ENCODE data around the gene GJD4. TPM values are rescaled to one million over a fixed set of nuclear protein-coding genes. Genes with fewer than 3 reads are reported as not detected.
A peak's percentile ranks its signal among the peaks of the same experiment; 100 is the strongest.

GJD4 gene
- total and polyA plus RNA-seq, 4 donors = not detected

DNA sequence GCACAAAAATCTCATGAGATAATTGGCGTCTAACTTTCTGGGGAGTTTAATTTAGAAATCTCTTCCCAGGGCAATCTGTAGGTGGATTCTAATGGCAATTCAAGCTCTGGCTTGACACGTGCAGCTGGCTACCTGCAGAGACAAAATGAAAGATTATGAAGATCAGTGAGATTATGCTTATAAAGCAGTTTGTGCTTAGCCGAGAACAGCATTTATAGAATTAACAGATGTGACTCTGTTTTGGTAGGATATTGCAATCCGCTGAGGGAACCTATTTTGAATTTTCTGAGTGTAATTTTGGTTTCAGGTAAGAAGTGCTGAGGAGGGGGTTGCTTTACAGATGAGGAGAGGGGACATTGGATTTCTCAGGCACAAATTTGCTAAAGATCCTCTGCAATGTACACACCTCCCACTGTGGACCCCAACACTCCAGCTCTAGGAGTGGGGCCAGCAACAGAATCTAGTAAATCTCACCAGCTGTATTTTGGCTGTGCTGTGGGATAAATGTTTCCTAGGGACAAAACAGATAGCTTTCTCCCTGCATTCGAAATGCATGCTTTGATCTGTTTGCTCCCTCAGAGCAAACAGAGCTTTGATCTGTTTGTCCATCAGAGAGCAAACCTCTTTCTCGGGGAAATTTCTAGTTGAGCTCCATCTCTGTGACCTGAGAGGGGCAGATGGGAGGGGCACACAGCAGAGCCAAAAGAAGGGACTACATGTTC is 7.4 kb downstream of the GJD4 start (continued):
- TF ChIP-seq, protein P1, sequence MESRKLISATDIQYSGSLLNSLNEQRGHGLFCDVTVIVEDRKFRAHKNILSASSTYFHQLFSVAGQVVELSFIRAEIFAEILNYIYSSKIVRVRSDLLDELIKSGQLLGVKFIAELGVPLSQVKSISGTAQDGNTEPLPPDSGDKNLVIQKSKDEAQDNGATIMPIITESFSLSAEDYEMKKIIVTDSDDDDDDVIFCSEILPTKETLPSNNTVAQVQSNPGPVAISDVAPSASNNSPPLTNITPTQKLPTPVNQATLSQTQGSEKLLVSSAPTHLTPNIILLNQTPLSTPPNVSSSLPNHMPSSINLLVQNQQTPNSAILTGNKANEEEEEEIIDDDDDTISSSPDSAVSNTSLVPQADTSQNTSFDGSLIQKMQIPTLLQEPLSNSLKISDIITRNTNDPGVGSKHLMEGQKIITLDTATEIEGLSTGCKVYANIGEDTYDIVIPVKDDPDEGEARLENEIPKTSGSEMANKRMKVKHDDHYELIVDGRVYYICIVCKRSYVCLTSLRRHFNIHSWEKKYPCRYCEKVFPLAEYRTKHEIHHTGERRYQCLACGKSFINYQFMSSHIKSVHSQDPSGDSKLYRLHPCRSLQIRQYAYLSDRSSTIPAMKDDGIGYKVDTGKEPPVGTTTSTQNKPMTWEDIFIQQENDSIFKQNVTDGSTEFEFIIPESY (IDR thresholded peaks at IDR 0.05) = no peak
- TF ChIP-seq FOXA1 (IDR thresholded peaks at IDR 0.05) = no peak
- no peak for TF ChIP-seq EGR1 (IDR thresholded peaks at IDR 0.05; ENCODE audit: low read depth in 2 of 2)
- peak; percentile 39 to 65 for TF ChIP-seq RXRA (IDR thresholded peaks at IDR 0.05)
- TF ChIP-seq, protein P2, sequence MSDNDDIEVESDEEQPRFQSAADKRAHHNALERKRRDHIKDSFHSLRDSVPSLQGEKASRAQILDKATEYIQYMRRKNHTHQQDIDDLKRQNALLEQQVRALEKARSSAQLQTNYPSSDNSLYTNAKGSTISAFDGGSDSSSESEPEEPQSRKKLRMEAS (IDR thresholded peaks at IDR 0.05) = peak; percentile 13
- TF ChIP-seq HNF4G (IDR thresholded peaks at IDR 0.05) = peak; percentile 40
- TF ChIP-seq RAD21 (IDR thresholded peaks at IDR 0.05) = peak; percentile 36 to 55
- peak; percentile 39 for TF ChIP-seq TAF1 (conservative IDR thresholded peaks at IDR 0.05)
- peak; percentile 62 to 80 for TF ChIP-seq HNF4A (conservative IDR thresholded peaks at IDR 0.05)

DNA sequence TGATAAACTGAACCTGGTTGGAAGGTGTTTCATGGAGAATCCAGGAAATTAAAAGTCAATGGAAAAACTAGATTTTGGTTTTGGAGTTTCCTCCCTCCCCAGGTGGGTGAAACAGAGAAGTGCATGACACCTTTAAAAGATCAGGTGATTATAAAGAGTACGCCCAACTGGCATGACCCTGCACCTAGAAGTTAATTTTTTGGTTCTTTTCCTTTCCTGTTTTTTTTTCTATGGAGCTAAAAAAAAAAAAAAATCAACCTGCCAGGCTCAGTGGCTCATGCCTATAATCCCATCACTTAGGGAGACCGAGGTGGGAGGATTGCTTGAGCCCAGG is 7.9 kb downstream of the GJD4 start:
- Histone ChIP-seq H3K9ac (ENCODE audit: low read depth in 1 of 2, low read length in 2 of 2) (no peak overlapping the region), H3K27ac (ENCODE audit: low read depth in 1 of 2, low read length in 2 of 2) (no peak overlapping the region), H3K36me3 (ENCODE audit: control insufficient read depth in 4 of 4, insufficient read depth in 3 of 4, low read depth in 1 of 4, low read length in 3 of 4) (no peaks in the 10 kb centered on the region), H3K4me1 (ENCODE audit: control insufficient read depth in 4 of 4, insufficient read depth in 4 of 4, low read length in 3 of 4) (peaks cover 0 to 13% (median 7%) of the 10 kb centered on the region in 4 donors), H3K27me3 (ENCODE audit: control insufficient read depth in 4 of 4, insufficient read depth in 4 of 4, low read length in 3 of 4) (no peaks in the 10 kb centered on the region), H3K4me3 (ENCODE audit: low read depth in 1 of 3, low read length in 3 of 3) (no peak overlapping the region), H3K9me3 (ENCODE audit: control insufficient read depth in 4 of 4, low read length in 3 of 4) (no peaks in the 10 kb centered on the region)
- DNase-seq (ENCODE audit: low spot score) = no peak
- TF ChIP-seq, protein P2 (IDR thresholded peaks at IDR 0.05) = no peak
- TF ChIP-seq, protein P3, sequence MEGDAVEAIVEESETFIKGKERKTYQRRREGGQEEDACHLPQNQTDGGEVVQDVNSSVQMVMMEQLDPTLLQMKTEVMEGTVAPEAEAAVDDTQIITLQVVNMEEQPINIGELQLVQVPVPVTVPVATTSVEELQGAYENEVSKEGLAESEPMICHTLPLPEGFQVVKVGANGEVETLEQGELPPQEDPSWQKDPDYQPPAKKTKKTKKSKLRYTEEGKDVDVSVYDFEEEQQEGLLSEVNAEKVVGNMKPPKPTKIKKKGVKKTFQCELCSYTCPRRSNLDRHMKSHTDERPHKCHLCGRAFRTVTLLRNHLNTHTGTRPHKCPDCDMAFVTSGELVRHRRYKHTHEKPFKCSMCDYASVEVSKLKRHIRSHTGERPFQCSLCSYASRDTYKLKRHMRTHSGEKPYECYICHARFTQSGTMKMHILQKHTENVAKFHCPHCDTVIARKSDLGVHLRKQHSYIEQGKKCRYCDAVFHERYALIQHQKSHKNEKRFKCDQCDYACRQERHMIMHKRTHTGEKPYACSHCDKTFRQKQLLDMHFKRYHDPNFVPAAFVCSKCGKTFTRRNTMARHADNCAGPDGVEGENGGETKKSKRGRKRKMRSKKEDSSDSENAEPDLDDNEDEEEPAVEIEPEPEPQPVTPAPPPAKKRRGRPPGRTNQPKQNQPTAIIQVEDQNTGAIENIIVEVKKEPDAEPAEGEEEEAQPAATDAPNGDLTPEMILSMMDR (IDR thresholded peaks at IDR 0.05; ENCODE audit: low read depth, low read length, missing input control) = no peak
- peak; percentile 47 for TF ChIP-seq SP1 (IDR thresholded peaks at IDR 0.05)
- 53% methylated on average over 2 of the region's 2 CpGs for WGBS

DNA sequence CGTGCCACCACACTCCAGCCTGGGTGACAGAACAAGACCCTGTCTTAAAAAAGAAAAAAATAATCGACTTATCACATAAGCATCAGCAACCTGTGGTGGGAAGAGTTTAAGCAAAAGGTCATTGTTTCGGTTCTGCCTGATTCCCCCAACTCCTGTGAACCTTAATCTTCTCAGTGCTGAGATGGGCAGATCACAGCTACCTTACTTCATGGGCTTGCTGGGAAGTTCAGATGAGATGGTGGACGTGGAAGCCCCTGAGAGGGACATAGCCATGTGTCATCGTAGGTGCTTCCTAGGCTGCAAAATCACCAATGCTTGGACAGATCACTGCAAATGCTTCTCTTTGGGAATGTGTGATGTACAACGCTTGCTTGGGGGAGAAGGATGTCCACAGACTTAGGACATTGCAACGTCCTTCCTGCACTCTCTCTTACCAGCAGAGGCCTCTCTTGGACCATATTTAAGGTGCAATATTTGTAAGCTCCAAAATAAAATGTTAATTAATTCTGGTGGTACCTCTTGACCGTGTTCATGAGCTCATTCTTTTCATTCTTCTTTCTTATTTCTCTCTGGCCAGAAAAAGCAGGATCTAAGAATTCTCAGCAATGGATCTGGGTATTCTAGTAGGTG is 8.6 kb downstream of the GJD4 start:
- DNase-seq (ENCODE audit: low spot score) = no peak
- TF ChIP-seq, protein P3 (IDR thresholded peaks at IDR 0.05; ENCODE audit: low read depth, low read length, missing input control) = peak; percentile 39
- peak; percentile 67 to 79 for TF ChIP-seq RAD21 (IDR thresholded peaks at IDR 0.05)
- TF ChIP-seq, protein P4, sequence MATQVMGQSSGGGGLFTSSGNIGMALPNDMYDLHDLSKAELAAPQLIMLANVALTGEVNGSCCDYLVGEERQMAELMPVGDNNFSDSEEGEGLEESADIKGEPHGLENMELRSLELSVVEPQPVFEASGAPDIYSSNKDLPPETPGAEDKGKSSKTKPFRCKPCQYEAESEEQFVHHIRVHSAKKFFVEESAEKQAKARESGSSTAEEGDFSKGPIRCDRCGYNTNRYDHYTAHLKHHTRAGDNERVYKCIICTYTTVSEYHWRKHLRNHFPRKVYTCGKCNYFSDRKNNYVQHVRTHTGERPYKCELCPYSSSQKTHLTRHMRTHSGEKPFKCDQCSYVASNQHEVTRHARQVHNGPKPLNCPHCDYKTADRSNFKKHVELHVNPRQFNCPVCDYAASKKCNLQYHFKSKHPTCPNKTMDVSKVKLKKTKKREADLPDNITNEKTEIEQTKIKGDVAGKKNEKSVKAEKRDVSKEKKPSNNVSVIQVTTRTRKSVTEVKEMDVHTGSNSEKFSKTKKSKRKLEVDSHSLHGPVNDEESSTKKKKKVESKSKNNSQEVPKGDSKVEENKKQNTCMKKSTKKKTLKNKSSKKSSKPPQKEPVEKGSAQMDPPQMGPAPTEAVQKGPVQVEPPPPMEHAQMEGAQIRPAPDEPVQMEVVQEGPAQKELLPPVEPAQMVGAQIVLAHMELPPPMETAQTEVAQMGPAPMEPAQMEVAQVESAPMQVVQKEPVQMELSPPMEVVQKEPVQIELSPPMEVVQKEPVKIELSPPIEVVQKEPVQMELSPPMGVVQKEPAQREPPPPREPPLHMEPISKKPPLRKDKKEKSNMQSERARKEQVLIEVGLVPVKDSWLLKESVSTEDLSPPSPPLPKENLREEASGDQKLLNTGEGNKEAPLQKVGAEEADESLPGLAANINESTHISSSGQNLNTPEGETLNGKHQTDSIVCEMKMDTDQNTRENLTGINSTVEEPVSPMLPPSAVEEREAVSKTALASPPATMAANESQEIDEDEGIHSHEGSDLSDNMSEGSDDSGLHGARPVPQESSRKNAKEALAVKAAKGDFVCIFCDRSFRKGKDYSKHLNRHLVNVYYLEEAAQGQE (IDR thresholded peaks at IDR 0.05) = no peak
- no peak overlapping the region for H3K4me3 ChIP-seq (ENCODE audit: low read depth in 1 of 3, low read length in 3 of 3)
- no peaks in the 10 kb centered on the region for H3K9me3 ChIP-seq (ENCODE audit: control insufficient read depth in 4 of 4, low read length in 3 of 4)
- no peaks in the 10 kb centered on the region for H3K27me3 ChIP-seq (ENCODE audit: control insufficient read depth in 4 of 4, insufficient read depth in 4 of 4, low read length in 3 of 4)
- WGBS = 69% methylated on average over 8 of the region's 8 CpGs
- no peaks in the 10 kb centered on the region for H3K36me3 ChIP-seq (ENCODE audit: control insufficient read depth in 4 of 4, insufficient read depth in 3 of 4, low read depth in 1 of 4, low read length in 3 of 4)
- no peak overlapping the region for H3K9ac ChIP-seq (ENCODE audit: low read depth in 1 of 2, low read length in 2 of 2)
- H3K4me1 ChIP-seq (ENCODE audit: control insufficient read depth in 4 of 4, insufficient read depth in 4 of 4, low read length in 3 of 4) = peaks cover 0 to 13% (median 7%) of the 10 kb centered on the region in 4 donors
- no peak overlapping the region for H3K27ac ChIP-seq (ENCODE audit: low read depth in 1 of 2, low read length in 2 of 2)
